Activated CD4-positive, alpha-beta T cell treated with anti-CD3 and anti-CD28 coated beads, Interleukin-2, amount 50 U/mL, for 1 hour (primary cell): ENCODE measurements around the gene BBX.

ENCODE experiments used
- DNase-seq: peaks from one replicate; pipeline ENCODE4 v3.0.0-alpha.2; 2020

The BBX gene

GRCh38 chr3:107850681-107851080, 327.9 kb downstream of the BBX start:
- no peak for DNase-seq

- DNase-seq: no peak
These were observed 331.1 kb downstream of the BBX start for GRCh38 chr3:107853821-107854220.

GRCh38 chr3:107854733-107855132, 332.0 kb downstream of the BBX start:
- no peak for DNase-seq

GRCh38 chr3:107855710-107856109, 332.9 kb downstream of the BBX start:
- DNase-seq: no peak

- no peak for DNase-seq
These were observed 335.1 kb downstream of the BBX start for GRCh38 chr3:107857854-107858253.

GRCh38 chr3:107858876-107859275, 336.1 kb downstream of the BBX start:
- no peak for DNase-seq
